GM12878 (cell line): ENCODE results near the gene SYCP3. TPM values are rescaled to one million over a fixed set of nuclear protein-coding genes. Genes with fewer than 3 reads are reported as not detected.

Experiments used
- ATAC-seq: fragments of 200-7000 bp; cut with Tn5 transposase; 3 replicates; pipeline ENCODE4 v1.9.1; 2020; ENCODE audit warnings: mild to moderate bottlenecking, moderate library complexity
- BruUV-seq: library from RNA; stranded (reverse); fragments of 400-500 nt; replicated peaks from 2 replicates; lab custom pipeline; 2021; lab: Mats Ljungman, UMichigan
- CTCF ChIA-PET: fragments of 300-600 bp; sonication (Branson Sonifier 250); formaldehyde crosslinking; extraction: SDS; loops from one replicate; lab custom pipeline; 2021; ENCODE audit warnings: inconsistent platforms; lab: Yijun Ruan, JAX
- POLR2A ChIA-PET: fragments of 350-600 bp; formaldehyde crosslinking; extraction: SDS; loops from one replicate; lab custom pipeline; 2021; ENCODE audit warnings: inconsistent platforms; lab: Charles Lee
- RAD21 ChIA-PET: fragments of 300-600 bp; sonication (Branson Sonifier 250); formaldehyde crosslinking; loops from one replicate; lab custom pipeline; 2023; ENCODE audit warnings: antibody characterized with exemption; ENCODE audit not compliant: unreplicated experiment; lab: Charles Lee
- SMC1A ChIA-PET: fragments of 300-600 bp; sonication (Branson Sonifier 250); formaldehyde crosslinking; loops from one replicate; lab custom pipeline; 2023; ENCODE audit not compliant: unreplicated experiment, uncharacterized antibody; lab: Charles Lee
- DNase-seq: peaks from one replicate; pipeline ENCODE4 v3.0.0-alpha.2; 2011; ENCODE audit warnings: low read depth, low spot score
- FAIRE-seq: peaks from 3 replicates; lab custom pipeline; 2011; peaks lifted over from hg19 to GRCh38; lab: Jason Lieb, UNC
- H2AFZ ChIP-seq: 2 replicates; pipeline ENCODE4 v1.6.0; 2011; ENCODE audit warnings: low read depth, low read length, control low read depth; ENCODE audit not compliant: control insufficient read depth
- H3K27ac ChIP-seq: 2 replicates; pipeline ENCODE4 v1.5.1; 2011; ENCODE audit warnings: control low read depth; ENCODE audit not compliant: control insufficient read depth, insufficient read depth
- H3K27me3 ChIP-seq, 2 experiments: replicated peaks in 1 of 2; 2 replicates each; pipeline versions ENCODE4 v1.6.0 to v1.6.1; 2011; ENCODE audit warnings: low read length in 1 of 2; ENCODE audit not compliant: control insufficient read depth in 2 of 2, insufficient read depth in 2 of 2
- H3K36me3 ChIP-seq, 2 experiments: 2 replicates each; pipeline ENCODE4 v1.5.1; 2011; ENCODE audit warnings: low read length in 1 of 2; ENCODE audit not compliant: control insufficient read depth in 2 of 2, insufficient read depth in 2 of 2
- H3K4me1 ChIP-seq: 2 replicates; pipeline ENCODE4 v1.6.1; 2011; ENCODE audit warnings: mild to moderate bottlenecking, low read length, moderate library complexity, mixed read lengths; ENCODE audit not compliant: control insufficient read depth, insufficient read depth
- H3K4me2 ChIP-seq: 2 replicates; pipeline ENCODE4 v1.6.0; 2011; ENCODE audit warnings: control low read depth; ENCODE audit not compliant: control insufficient read depth, insufficient read depth
- H3K4me3 ChIP-seq: fragments of 200-600 bp; sonication (generic); 2 replicates; pipeline ENCODE4 v1.5.1; 2016
- H3K79me2 ChIP-seq: 2 replicates; pipeline ENCODE4 v1.6.0; 2011; ENCODE audit warnings: low read length; ENCODE audit not compliant: control insufficient read depth, insufficient read depth
- H3K9ac ChIP-seq: 2 replicates; pipeline ENCODE4 v1.8.0; 2011; ENCODE audit warnings: low read length, control low read depth, mixed read lengths; ENCODE audit not compliant: control insufficient read depth, insufficient read depth
- H3K9me3 ChIP-seq: replicated peaks from 3 replicates; pipeline ENCODE4 v1.5.1; 2011; ENCODE audit warnings: mild to moderate bottlenecking, low read length; ENCODE audit not compliant: control insufficient read depth, insufficient read depth
- H4K20me1 ChIP-seq: 2 replicates; pipeline ENCODE4 v1.6.0; 2011; ENCODE audit not compliant: control insufficient read depth, insufficient read depth
- ATF7 ChIP-seq: fragments of 450-650 bp; IDR thresholded peaks from 2 replicates; pipeline ENCODE4 v1.6.1; 2016; ENCODE audit warnings: low read depth, mild to moderate bottlenecking
- CBX5 ChIP-seq: sonication (generic); IDR thresholded peaks from 2 replicates; pipeline ENCODE4 v1.6.1; 2016; ENCODE audit warnings: low read depth, moderate library complexity, mild to moderate bottlenecking, inconsistent platforms
- IKZF1 ChIP-seq: fragments of 450-650 bp; conservative IDR thresholded peaks from 2 replicates; pipeline ENCODE4 v1.6.1; 2017; ENCODE audit warnings: antibody characterized with exemption, mild to moderate bottlenecking
- SUPT20H ChIP-seq: IDR thresholded peaks from 2 replicates; pipeline ENCODE4 v1.6.1; 2011; ENCODE audit warnings: low read depth, mild to moderate bottlenecking, low read length, moderate library complexity, borderline replicate concordance; ENCODE audit not compliant: control insufficient read depth
- TCF12 ChIP-seq: IDR thresholded peaks from 2 replicates; pipeline ENCODE4 v1.6.1; 2011; ENCODE audit warnings: low read depth, mild to moderate bottlenecking, low read length
- YY1 ChIP-seq: IDR thresholded peaks from 2 replicates; pipeline ENCODE4 v1.6.1; 2011; ENCODE audit warnings: low read depth, mild to moderate bottlenecking, low read length
- ZNF622 ChIP-seq: fragments of 450-650 bp; IDR thresholded peaks from 2 replicates; pipeline ENCODE4 v1.6.1; 2017; ENCODE audit warnings: mild to moderate bottlenecking, inconsistent platforms
- WGBS: methylation state at CpG from one replicate; pipeline ENCODE4 v1.1.6; 2016; ENCODE audit warnings: low lambda C conversion rate; ENCODE audit not compliant: insufficient replicate concordance, insufficient coverage; ENCODE audit errors: missing lambda C conversion rate; 5-methylcytosine and 5-hydroxymethylcytosine counted together
- in situ Hi-C: fragments of 300-500 bp; cut with MboI; formaldehyde crosslinking; loops from 9 replicates; pipeline ENCODE4 v1.14.3; 2018; ENCODE audit warnings: mixed read lengths
- intact Hi-C: fragments of 100-400 bp; cut with micrococcal nuclease; formaldehyde crosslinking; loops from one replicate; pipeline ENCODE4 v1.14.2; 2022; ENCODE audit not compliant: unreplicated experiment
- polyA plus RNA-seq, 11 experiments: library from polyadenylated mRNA; depleted of rRNA in 4 of 11; unstranded in 6 of 11; stranded (reverse) in 5 of 11; fragments of >200 nt; fragmentation: Nextera tagmentation in 4 of 11; fragmentation: Illumina TruSeq in 1 of 11; extraction: Ambion mirVana in 4 of 11; extraction: Trizol in 1 of 11; gene quantifications; 1 replicate in 1 of 11; 2 replicates in 10 of 11; pipeline versions ENCODE4 v1.2.1 to v1.2.3, GENCODE V29; 2011 to 2016; ENCODE audit warnings: inconsistent platforms in 2 of 11, missing spikeins in 2 of 11, low read depth in 1 of 11
- total RNA-seq, 4 experiments: library from RNA; depleted of rRNA in 3 of 4; stranded (reverse); fragments of >200 nt in 3 of 4; fragmentation: Illumina TruSeq in 1 of 4; extraction: Trizol in 1 of 4; gene quantifications; 2 replicates each; pipeline versions ENCODE4 v1.2.1 to v1.2.3, GENCODE V29; 2013 to 2021
- TF ChIP-seq, protein P1 (sequence below): fragments of 450-650 bp; IDR thresholded peaks from 2 replicates; pipeline ENCODE4 v1.6.1; 2016; ENCODE audit warnings: mild to moderate bottlenecking

The SYCP3 gene
- total and polyA plus RNA-seq, 10 of the 15 experiments (the other 5 are each of a cell fraction or from before 2014, with no cell fraction given), result 0.08 to 0.58 (median 0.21) TPM

DNA sequence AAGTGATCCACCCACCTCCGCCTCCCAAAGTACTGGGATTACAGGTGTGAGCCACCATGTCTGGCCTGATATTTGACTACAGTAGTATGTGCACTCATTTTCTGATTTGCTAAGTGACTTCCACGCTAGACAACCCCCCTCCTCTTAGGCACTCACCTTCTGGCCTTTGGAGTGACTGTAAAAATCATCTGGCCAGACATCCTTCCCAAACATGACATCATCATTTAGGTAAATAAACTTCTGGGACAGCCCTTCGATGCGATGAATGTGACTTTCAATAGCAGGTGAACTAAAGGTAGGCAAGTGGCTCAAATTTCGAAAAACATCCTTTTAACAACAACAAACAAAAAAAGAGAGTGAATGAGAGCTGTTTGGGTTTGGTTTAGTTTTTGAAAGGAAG, 30.6 kb upstream of the SYCP3 start:
- H3K27ac ChIP-seq, result no peak overlapping the region
- ATAC-seq, result no peak
- in situ Hi-C loops, result loop anchor here (10.0 kb wide), 1 partner anchor 65 kb away; the partner anchor contains the start of gene GNPTAB
- SMC1A ChIA-PET, result interaction anchor here (0.7 to 1.6 kb wide), 3 partner anchors 60 to 71 kb away, joined by 3 to 8 read pairs (median 4); partner anchors contain the start of gene GNPTAB
- no peak for TF ChIP-seq TCF12
- TF ChIP-seq YY1, result no peak
- TF ChIP-seq SUPT20H, result no peak
- TF ChIP-seq CBX5, result no peak
- no peak for TF ChIP-seq ZNF622
- 0 out of 2 replicates have a peak, but pooled peaks have one; percentile 22 for TF ChIP-seq ATF7
- TF ChIP-seq, protein P1, sequence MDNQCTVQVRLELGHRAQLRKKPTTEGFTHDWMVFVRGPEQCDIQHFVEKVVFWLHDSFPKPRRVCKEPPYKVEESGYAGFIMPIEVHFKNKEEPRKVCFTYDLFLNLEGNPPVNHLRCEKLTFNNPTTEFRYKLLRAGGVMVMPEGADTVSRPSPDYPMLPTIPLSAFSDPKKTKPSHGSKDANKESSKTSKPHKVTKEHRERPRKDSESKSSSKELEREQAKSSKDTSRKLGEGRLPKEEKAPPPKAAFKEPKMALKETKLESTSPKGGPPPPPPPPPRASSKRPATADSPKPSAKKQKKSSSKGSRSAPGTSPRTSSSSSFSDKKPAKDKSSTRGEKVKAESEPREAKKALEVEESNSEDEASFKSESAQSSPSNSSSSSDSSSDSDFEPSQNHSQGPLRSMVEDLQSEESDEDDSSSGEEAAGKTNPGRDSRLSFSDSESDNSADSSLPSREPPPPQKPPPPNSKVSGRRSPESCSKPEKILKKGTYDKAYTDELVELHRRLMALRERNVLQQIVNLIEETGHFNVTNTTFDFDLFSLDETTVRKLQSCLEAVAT, result no peak
- TF ChIP-seq IKZF1, result no peak
- TF ChIP-seq, all 136 proteins: peak for 1
- 96% methylated on average over 5 of the region's 5 CpGs for WGBS
- no peak overlapping the region for H3K9ac ChIP-seq
- peaks cover 2 to 10% of the 10 kb centered on the region in 2 experiments; a peak in 3 of 4 replicates for H3K36me3 ChIP-seq
- ChIA-PET POLR2A (interaction anchor here (1.2 kb wide), 1 partner anchor 14 kb away, joined by 3 read pairs; no protein-coding TSS in a partner anchor), CTCF (interaction anchor here (6.2 to 8.2 kb wide), 3 partner anchors 9 to 69 kb away, joined by 34 to 179 read pairs (median 128); partner anchors contain the start of gene GNPTAB), RAD21 (interaction anchor here (1.6 kb wide), 1 partner anchor 62 kb away, joined by 5 read pairs; the partner anchor contains the start of gene GNPTAB)
- H3K4me1 ChIP-seq, result no peaks in the 10 kb centered on the region
- H2AFZ ChIP-seq, result no peak overlapping the region
- H4K20me1 ChIP-seq, result no peaks in the 10 kb centered on the region
- no peaks in the 10 kb centered on the region for H3K79me2 ChIP-seq
- no TSS peak for BruUV-seq
- DNase-seq (no peak), FAIRE-seq (no peak)
- no peak overlapping the region for H3K4me3 ChIP-seq
- H3K4me2 ChIP-seq, result no peak overlapping the region
- intact Hi-C loops, result loop anchor here (5.0 to 10.0 kb wide), 3 partner anchors 162 to 1045 kb away; partner anchors contain the start of gene WASHC3
- H3K9me3 ChIP-seq, result no peaks in the 10 kb centered on the region; the same call in 2 of the 3 replicates
- no peaks in the 10 kb centered on the region for H3K27me3 ChIP-seq
